ENCODE results near the gene NCDN. TPM values are rescaled to one million over a fixed set of nuclear protein-coding genes. Genes with fewer than 3 reads are reported as not detected.
"Not testable (repeated sequence)": the region's sequence is repeated elsewhere in the genome, so short reads cannot be mapped to it uniquely, and the experiment has no call there.

NCDN gene
- total RNA-seq, 2 experiments from 2014 or later = 17.3 to 17.5 TPM

- no peak for ATAC-seq
- Mint-ChIP-seq H3K4me3 (no peak overlapping the region), H3K9me3 (no peaks in the 10 kb centered on the region), H3K27ac (no peak overlapping the region), H3K27me3 (peaks cover 10% of the 10 kb centered on the region), H3K36me3 (ENCODE audit: low read depth) (no peaks in the 10 kb centered on the region), H3K4me1 (ENCODE audit: low read depth) (peaks cover 20% of the 10 kb centered on the region)
- intact Hi-C loops (cut with micrococcal nuclease) = loop anchor here (5.0 kb wide), 1 partner anchor 142 kb away; the partner anchor contains the start of gene C1orf216
- no peak for DNase-seq
- TF ChIP-seq CTCF (IDR thresholded peaks at IDR 0.05) = no peak
- CTCF ChIA-PET = interaction anchor here (2.4 kb wide), 1 partner anchor 10 kb away, joined by 10 read pairs; no protein-coding TSS in a partner anchor
- POLR2A ChIA-PET = no interaction called here
These were observed 17.2 kb downstream of the NCDN start for GRCh38 chr1:35574655-35575415.

- no peak for DNase-seq
- no peaks in the 10 kb centered on the region for H3K9me3 Mint-ChIP-seq
- no peak overlapping the region for H3K4me3 Mint-ChIP-seq
- no peak for TF ChIP-seq CTCF (IDR thresholded peaks at IDR 0.05)
- no peaks in the 10 kb centered on the region for H3K36me3 Mint-ChIP-seq (ENCODE audit: low read depth)
- H3K4me1 Mint-ChIP-seq (ENCODE audit: low read depth) = peaks cover 20% of the 10 kb centered on the region
- ATAC-seq = no peak
- ChIA-PET CTCF (interaction anchor here (1.0 kb wide), 1 partner anchor 125 kb away, joined by 3 read pairs; no protein-coding TSS in a partner anchor), POLR2A (interaction anchor here (0.8 to 1.1 kb wide), 2 partner anchors 18 to 194 kb away, joined by 3 to 5 read pairs; partner anchors contain the start of genes CLSPN and NCDN)
- H3K27ac Mint-ChIP-seq = no peak overlapping the region
- intact Hi-C loops (cut with micrococcal nuclease) = no loop called here
- peaks cover 10% of the 10 kb centered on the region for H3K27me3 Mint-ChIP-seq
These were observed 17.9 kb downstream of the NCDN start for GRCh38 chr1:35575416-35575958.

GRCh38 chr1:35576061-35576765, 18.6 kb downstream of the NCDN start:
- TF ChIP-seq CTCF (IDR thresholded peaks at IDR 0.05) = no peak
- Mint-ChIP-seq H3K27me3 (peaks cover 10% of the 10 kb centered on the region), H3K4me3 (peak overlapping the region; percentile 58), H3K27ac (no peak overlapping the region), H3K4me1 (ENCODE audit: low read depth) (peaks cover 20% of the 10 kb centered on the region), H3K9me3 (no peaks in the 10 kb centered on the region), H3K36me3 (ENCODE audit: low read depth) (no peaks in the 10 kb centered on the region)
- ChIA-PET POLR2A (interaction anchor here (0.8 to 1.1 kb wide), 2 partner anchors 18 to 193 kb away, joined by 3 to 5 read pairs; partner anchors contain the start of genes CLSPN and NCDN), CTCF (interaction anchor here (1.0 to 2.6 kb wide), 2 partner anchors 126 to 140 kb away, joined by 3 to 15 read pairs; no protein-coding TSS in a partner anchor)
- intact Hi-C loops (cut with micrococcal nuclease) = no loop called here
- DNase-seq (no peak), ATAC-seq (no peak)

GRCh38 chr1:35576766-35577070, 19.1 kb downstream of the NCDN start:
- DNase-seq; intact Hi-C loops (cut with micrococcal nuclease); H3K36me3 Mint-ChIP-seq (ENCODE audit: low read depth); H3K9me3 Mint-ChIP-seq; H3K27ac Mint-ChIP-seq; ATAC-seq: not testable (repeated sequence)
- Mint-ChIP-seq H3K27me3 (peaks cover 10% of the 10 kb centered on the region), H3K4me1 (ENCODE audit: low read depth) (peaks cover 20% of the 10 kb centered on the region), H3K4me3 (peak overlapping the region; percentile 81)
- ChIA-PET POLR2A (interaction anchor here (1.1 kb wide), 1 partner anchor 193 kb away, joined by 3 read pairs; the partner anchor contains the start of gene CLSPN), CTCF (interaction anchor here (1.0 to 2.6 kb wide), 2 partner anchors 126 to 140 kb away, joined by 3 to 15 read pairs; no protein-coding TSS in a partner anchor)
